Measurements from ENCODE around the gene MED13L. TPM values are rescaled to one million over a fixed set of nuclear protein-coding genes. Genes with fewer than 3 reads are reported as not detected.

Gene MED13L
- total and polyA plus RNA-seq, 4 donors = 7.9 to 94.0 (median 37.7) TPM

DNA sequence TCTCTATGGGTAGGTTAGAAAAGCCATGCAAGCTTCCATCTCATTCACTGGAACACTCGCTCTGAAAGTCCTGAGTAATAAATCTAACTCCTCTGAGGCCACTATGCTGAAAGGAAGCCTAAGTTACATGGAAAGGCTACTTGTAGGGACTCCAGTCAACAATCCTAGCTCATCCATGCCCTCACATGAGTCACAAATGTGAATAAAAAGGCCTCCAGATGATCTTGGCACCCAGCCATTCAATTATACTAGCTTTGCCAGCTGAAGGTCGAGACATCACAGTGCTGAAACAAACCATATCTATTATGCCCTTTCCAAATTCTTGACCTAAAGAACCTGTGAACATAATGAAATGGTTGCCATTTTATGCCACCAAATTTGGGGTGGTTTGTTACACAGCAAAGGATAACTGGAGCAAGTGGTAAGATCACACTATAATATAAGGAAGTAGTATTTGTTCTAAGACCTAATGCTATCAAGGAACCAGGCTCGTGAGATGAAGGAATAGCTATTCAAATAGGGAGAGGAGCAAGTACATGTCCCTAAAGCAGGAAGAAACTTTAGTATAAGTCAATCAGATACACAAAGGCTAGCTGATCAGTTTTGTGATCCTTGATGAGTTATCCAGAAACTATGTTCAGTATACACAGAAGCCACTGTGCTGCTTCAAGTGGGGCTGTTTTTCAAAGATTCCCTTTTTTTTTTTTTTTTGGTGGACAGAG, 142.1 kb downstream of the MED13L start (continued):
- TF ChIP-seq, protein P1, sequence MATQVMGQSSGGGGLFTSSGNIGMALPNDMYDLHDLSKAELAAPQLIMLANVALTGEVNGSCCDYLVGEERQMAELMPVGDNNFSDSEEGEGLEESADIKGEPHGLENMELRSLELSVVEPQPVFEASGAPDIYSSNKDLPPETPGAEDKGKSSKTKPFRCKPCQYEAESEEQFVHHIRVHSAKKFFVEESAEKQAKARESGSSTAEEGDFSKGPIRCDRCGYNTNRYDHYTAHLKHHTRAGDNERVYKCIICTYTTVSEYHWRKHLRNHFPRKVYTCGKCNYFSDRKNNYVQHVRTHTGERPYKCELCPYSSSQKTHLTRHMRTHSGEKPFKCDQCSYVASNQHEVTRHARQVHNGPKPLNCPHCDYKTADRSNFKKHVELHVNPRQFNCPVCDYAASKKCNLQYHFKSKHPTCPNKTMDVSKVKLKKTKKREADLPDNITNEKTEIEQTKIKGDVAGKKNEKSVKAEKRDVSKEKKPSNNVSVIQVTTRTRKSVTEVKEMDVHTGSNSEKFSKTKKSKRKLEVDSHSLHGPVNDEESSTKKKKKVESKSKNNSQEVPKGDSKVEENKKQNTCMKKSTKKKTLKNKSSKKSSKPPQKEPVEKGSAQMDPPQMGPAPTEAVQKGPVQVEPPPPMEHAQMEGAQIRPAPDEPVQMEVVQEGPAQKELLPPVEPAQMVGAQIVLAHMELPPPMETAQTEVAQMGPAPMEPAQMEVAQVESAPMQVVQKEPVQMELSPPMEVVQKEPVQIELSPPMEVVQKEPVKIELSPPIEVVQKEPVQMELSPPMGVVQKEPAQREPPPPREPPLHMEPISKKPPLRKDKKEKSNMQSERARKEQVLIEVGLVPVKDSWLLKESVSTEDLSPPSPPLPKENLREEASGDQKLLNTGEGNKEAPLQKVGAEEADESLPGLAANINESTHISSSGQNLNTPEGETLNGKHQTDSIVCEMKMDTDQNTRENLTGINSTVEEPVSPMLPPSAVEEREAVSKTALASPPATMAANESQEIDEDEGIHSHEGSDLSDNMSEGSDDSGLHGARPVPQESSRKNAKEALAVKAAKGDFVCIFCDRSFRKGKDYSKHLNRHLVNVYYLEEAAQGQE (IDR thresholded peaks at IDR 0.05) = no peak
- TF ChIP-seq RAD21 (IDR thresholded peaks at IDR 0.05) = no peak

DNA sequence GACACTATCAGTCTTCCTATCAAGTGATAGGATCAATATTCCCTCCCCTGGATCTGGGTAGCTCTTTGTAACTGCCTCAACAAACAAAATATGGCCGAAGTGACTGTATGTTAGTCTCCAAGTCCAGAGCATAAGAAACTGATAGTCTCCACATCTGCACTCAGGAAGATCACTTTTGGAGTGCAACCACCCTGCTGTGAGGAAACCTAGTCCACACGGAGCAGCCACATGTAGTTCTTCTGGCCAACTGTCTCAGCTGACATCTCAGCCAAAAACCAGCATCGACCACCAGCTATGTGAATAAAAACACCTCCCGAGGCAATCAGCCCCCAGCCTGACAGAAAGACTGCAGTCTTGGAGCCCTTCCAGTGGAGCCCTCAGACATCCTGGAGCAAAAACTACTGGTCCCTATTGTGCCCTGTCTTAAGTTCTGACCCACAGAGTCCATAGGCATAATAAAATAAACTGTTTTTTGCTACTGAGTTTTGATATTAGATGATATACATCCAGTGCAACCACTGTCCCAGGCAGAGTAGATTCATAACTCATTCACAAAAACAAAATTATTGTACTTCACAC, 143.8 kb downstream of the MED13L start:
- Histone ChIP-seq H3K27me3 (ENCODE audit: control insufficient read depth in 4 of 4, insufficient read depth in 4 of 4, low read length in 3 of 4) (no peaks in the 10 kb centered on the region), H3K4me3 (ENCODE audit: low read depth in 1 of 3, low read length in 3 of 3) (no peak overlapping the region), H3K4me1 (ENCODE audit: control insufficient read depth in 4 of 4, insufficient read depth in 4 of 4, low read length in 3 of 4) (peaks cover 3 to 45% (median 31%) of the 10 kb centered on the region in 4 donors), H3K9me3 (ENCODE audit: control insufficient read depth in 4 of 4, low read length in 3 of 4) (no peaks in the 10 kb centered on the region), H3K36me3 (ENCODE audit: control insufficient read depth in 4 of 4, insufficient read depth in 3 of 4, low read depth in 1 of 4, low read length in 3 of 4) (no peaks in the 10 kb centered on the region), H3K27ac (ENCODE audit: low read depth in 1 of 2, low read length in 2 of 2) (peak overlapping the region; percentile 77 to 78), H3K9ac (ENCODE audit: low read depth in 1 of 2, low read length in 2 of 2) (peak overlapping the region in 1 of 2 donors; percentile 26)
- 26% methylated on average over 4 of the region's 4 CpGs for WGBS
- TF ChIP-seq JUND (IDR thresholded peaks at IDR 0.05) (no peak), HNF4G (IDR thresholded peaks at IDR 0.05) (no peak), NR2F2 (IDR thresholded peaks at IDR 0.05) (no peak), SP1 (IDR thresholded peaks at IDR 0.05) (no peak), TAF1 (conservative IDR thresholded peaks at IDR 0.05) (no peak), RXRA (IDR thresholded peaks at IDR 0.05) (no peak), FOXA1 (IDR thresholded peaks at IDR 0.05) (no peak), HNF4A (conservative IDR thresholded peaks at IDR 0.05) (no peak)
- TF ChIP-seq, protein P2, sequence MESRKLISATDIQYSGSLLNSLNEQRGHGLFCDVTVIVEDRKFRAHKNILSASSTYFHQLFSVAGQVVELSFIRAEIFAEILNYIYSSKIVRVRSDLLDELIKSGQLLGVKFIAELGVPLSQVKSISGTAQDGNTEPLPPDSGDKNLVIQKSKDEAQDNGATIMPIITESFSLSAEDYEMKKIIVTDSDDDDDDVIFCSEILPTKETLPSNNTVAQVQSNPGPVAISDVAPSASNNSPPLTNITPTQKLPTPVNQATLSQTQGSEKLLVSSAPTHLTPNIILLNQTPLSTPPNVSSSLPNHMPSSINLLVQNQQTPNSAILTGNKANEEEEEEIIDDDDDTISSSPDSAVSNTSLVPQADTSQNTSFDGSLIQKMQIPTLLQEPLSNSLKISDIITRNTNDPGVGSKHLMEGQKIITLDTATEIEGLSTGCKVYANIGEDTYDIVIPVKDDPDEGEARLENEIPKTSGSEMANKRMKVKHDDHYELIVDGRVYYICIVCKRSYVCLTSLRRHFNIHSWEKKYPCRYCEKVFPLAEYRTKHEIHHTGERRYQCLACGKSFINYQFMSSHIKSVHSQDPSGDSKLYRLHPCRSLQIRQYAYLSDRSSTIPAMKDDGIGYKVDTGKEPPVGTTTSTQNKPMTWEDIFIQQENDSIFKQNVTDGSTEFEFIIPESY (IDR thresholded peaks at IDR 0.05) = no peak
- TF ChIP-seq, protein P3, sequence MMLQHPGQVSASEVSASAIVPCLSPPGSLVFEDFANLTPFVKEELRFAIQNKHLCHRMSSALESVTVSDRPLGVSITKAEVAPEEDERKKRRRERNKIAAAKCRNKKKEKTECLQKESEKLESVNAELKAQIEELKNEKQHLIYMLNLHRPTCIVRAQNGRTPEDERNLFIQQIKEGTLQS (IDR thresholded peaks at IDR 0.05) = no peak
- DNase-seq (ENCODE audit: low spot score) = no peak

DNA sequence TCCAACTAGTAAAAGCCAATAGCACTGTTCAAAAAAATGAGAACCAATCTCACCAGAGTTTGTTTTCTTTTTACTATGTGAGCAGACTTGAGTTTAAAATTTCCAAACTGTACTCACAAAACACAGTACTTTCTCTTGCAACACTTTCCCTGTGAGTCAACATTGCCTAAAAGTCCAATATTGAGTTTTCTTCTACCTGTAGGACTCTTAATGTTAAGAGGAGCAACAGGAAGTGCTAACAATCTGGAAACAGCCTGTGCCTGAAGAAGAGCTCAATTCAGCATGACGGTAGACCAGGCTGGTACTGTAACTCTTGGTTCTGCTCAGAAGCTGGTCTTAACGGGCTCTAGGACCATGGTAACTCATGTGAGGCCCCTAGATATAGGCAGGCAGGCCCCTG, 144.3 kb downstream of the MED13L start:
- Histone ChIP-seq H3K4me1 (ENCODE audit: control insufficient read depth in 4 of 4, insufficient read depth in 4 of 4, low read length in 3 of 4) (peaks cover 3 to 45% (median 31%) of the 10 kb centered on the region in 4 donors), H3K27me3 (ENCODE audit: control insufficient read depth in 4 of 4, insufficient read depth in 4 of 4, low read length in 3 of 4) (no peaks in the 10 kb centered on the region), H3K9me3 (ENCODE audit: control insufficient read depth in 4 of 4, low read length in 3 of 4) (no peaks in the 10 kb centered on the region), H3K9ac (ENCODE audit: low read depth in 1 of 2, low read length in 2 of 2) (peak overlapping the region in 1 of 2 donors; percentile 26), H3K27ac (ENCODE audit: low read depth in 1 of 2, low read length in 2 of 2) (peak overlapping the region; percentile 77 to 78), H3K36me3 (ENCODE audit: control insufficient read depth in 4 of 4, insufficient read depth in 3 of 4, low read depth in 1 of 4, low read length in 3 of 4) (no peaks in the 10 kb centered on the region), H3K4me3 (ENCODE audit: low read depth in 1 of 3, low read length in 3 of 3) (peak overlapping the region in 1 of 3 donors; percentile 26)
- no peak for DNase-seq (ENCODE audit: low spot score)
- 26% methylated on average over 2 of the region's 2 CpGs for WGBS
- TF ChIP-seq TAF1 (conservative IDR thresholded peaks at IDR 0.05) = no peak
- peak; percentile 47 for TF ChIP-seq YY1 (IDR thresholded peaks at IDR 0.05)
- TF ChIP-seq SP1 (IDR thresholded peaks at IDR 0.05) = peak; percentile 46
- peak; percentile 71 to 83 for TF ChIP-seq HNF4A (conservative IDR thresholded peaks at IDR 0.05)
- TF ChIP-seq RXRA (IDR thresholded peaks at IDR 0.05) = peak; percentile 60 to 70
- TF ChIP-seq NR2F2 (IDR thresholded peaks at IDR 0.05) = no peak
- TF ChIP-seq, protein P2 (IDR thresholded peaks at IDR 0.05) = peak; percentile 42
- TF ChIP-seq, protein P1 (IDR thresholded peaks at IDR 0.05) = peak; percentile 16
- peak; percentile 64 to 81 for TF ChIP-seq JUND (IDR thresholded peaks at IDR 0.05)
- TF ChIP-seq EGR1 (IDR thresholded peaks at IDR 0.05; ENCODE audit: low read depth in 2 of 2) = no peak
- peak; percentile 44 for TF ChIP-seq HNF4G (IDR thresholded peaks at IDR 0.05)
- TF ChIP-seq GABPA (IDR thresholded peaks at IDR 0.05 in 1 of 2, conservative IDR thresholded peaks at IDR 0.05 in 1 of 2) = peak in 1 of 2 donors; percentile 19
